K562 (cell line): ENCODE results near the gene PLA2G4C. TPM values are rescaled to one million over a fixed set of nuclear protein-coding genes. Genes with fewer than 3 reads are reported as not detected.

Source experiments
- ARID2 ChIP-seq: fragments of 450-650 bp; IDR thresholded peaks from 2 replicates; pipeline ENCODE4 v1.6.1; 2017; ENCODE audit warnings: antibody characterized with exemption, mild to moderate bottlenecking
- CBX1 ChIP-seq: sonication (generic); IDR thresholded peaks from 2 replicates; pipeline ENCODE4 v1.6.1; 2016; ENCODE audit warnings: antibody characterized with exemption, low read depth, mild to moderate bottlenecking
- CBX3 ChIP-seq, 2 experiments: IDR thresholded peaks; 1 replicate in 1 of 2; 2 replicates in 1 of 2; pipeline ENCODE4 v1.6.1; 2012; ENCODE audit warnings: inconsistent platforms in 2 of 2, low read length in 2 of 2, borderline replicate concordance in 1 of 2, control low read depth in 1 of 2
- CHD1 ChIP-seq: fragments of 200-600 bp; sonication (generic); IDR thresholded peaks from one replicate; pipeline ENCODE4 v1.6.1; 2012; ENCODE audit warnings: mild to moderate bottlenecking, moderate library complexity, low read length, inconsistent platforms
- ETV1 ChIP-seq: fragments of 450-650 bp; conservative IDR thresholded peaks from 2 replicates; pipeline ENCODE4 v1.6.1; 2016; ENCODE audit warnings: missing genetic modification characterization, control low read depth, low read depth, missing compliant biosample characterization
- FOXP4 ChIP-seq: sonication (generic); formaldehyde crosslinking; IDR thresholded peaks from 2 replicates; pipeline ENCODE4 v1.8.0; 2022; ENCODE audit warnings: mild to moderate bottlenecking, missing genetic modification reagents, borderline replicate concordance
- HDAC6 ChIP-seq: IDR thresholded peaks from 2 replicates; pipeline ENCODE4 v1.6.1; 2012; ENCODE audit warnings: low read depth, mild to moderate bottlenecking, control low read depth, inconsistent platforms, low read length, moderate library complexity
- KAT8 ChIP-seq: fragments of 450-650 bp; IDR thresholded peaks from 2 replicates; pipeline ENCODE4 v1.6.1; 2016; ENCODE audit warnings: low read depth, mild to moderate bottlenecking
- KDM1A ChIP-seq, 2 experiments: fragments of 450-650 bp; IDR thresholded peaks; 2 replicates each; pipeline ENCODE4 v1.6.1; 2016; ENCODE audit warnings: mild to moderate bottlenecking in 2 of 2
- KLF16 ChIP-seq: IDR thresholded peaks from 2 replicates; pipeline ENCODE4 v1.6.1; 2016; ENCODE audit warnings: antibody characterized with exemption
- LCOR ChIP-seq: sonication (generic); formaldehyde crosslinking; IDR thresholded peaks from 2 replicates; pipeline ENCODE4 v1.8.0; 2022; ENCODE audit warnings: mild to moderate bottlenecking, missing genetic modification reagents
- MTA2 ChIP-seq: fragments of 450-650 bp; IDR thresholded peaks from 2 replicates; pipeline ENCODE4 v1.6.1; 2016; ENCODE audit warnings: low read depth
- POU5F1 ChIP-seq: fragments of 150-350 bp; IDR thresholded peaks from 2 replicates; pipeline ENCODE4 v1.6.1; 2014; ENCODE audit warnings: borderline replicate concordance, low read length, low read depth, mild to moderate bottlenecking; ENCODE audit not compliant: partially characterized antibody
- PTRF ChIP-seq: fragments of 450-650 bp; IDR thresholded peaks from 2 replicates; pipeline ENCODE4 v1.6.1; 2016; ENCODE audit warnings: mild to moderate bottlenecking, missing genetic modification characterization, missing compliant biosample characterization
- RBBP5 ChIP-seq: fragments of 200-600 bp; sonication (generic); IDR thresholded peaks from 2 replicates; pipeline ENCODE4 v1.6.1; 2012; ENCODE audit warnings: borderline replicate concordance, mild to moderate bottlenecking, low read length, control low read depth, inconsistent platforms; ENCODE audit not compliant: insufficient read depth, poor library complexity, severe bottlenecking
- RBM25 ChIP-seq: fragments of 200-400 bp; formaldehyde crosslinking; IDR thresholded peaks from 2 replicates; pipeline ENCODE4 v1.6.1; 2018; ENCODE audit warnings: low read length, low read depth, moderate library complexity; ENCODE audit not compliant: severe bottlenecking
- SMARCA5 ChIP-seq: fragments of 450-650 bp; IDR thresholded peaks from 2 replicates; pipeline ENCODE4 v1.6.1; 2016
- SRSF7 ChIP-seq: fragments of 200-400 bp; formaldehyde crosslinking; optimal IDR thresholded peaks from 2 replicates; pipeline ENCODE3; 2017; ENCODE audit warnings: mild to moderate bottlenecking, low read depth, low read length
- TCF7L2 ChIP-seq: fragments of 150-350 bp; IDR thresholded peaks from 2 replicates; pipeline ENCODE4 v1.6.1; 2016; ENCODE audit warnings: low read depth, mild to moderate bottlenecking, low read length, moderate library complexity
- TRIM24 ChIP-seq, 2 experiments: fragments of 450-650 bp; IDR thresholded peaks; 2 replicates each; pipeline ENCODE4 v1.6.1; 2016
- USF1 ChIP-seq: sonication (generic); formaldehyde crosslinking; IDR thresholded peaks from 2 replicates; pipeline ENCODE4 v1.9.0; 2022; ENCODE audit warnings: mild to moderate bottlenecking, missing genetic modification reagents
- XRCC3 ChIP-seq: fragments of 450-650 bp; IDR thresholded peaks from 2 replicates; pipeline ENCODE4 v1.6.1; 2017; ENCODE audit warnings: mild to moderate bottlenecking, moderate library complexity
- YBX1 ChIP-seq: fragments of 450-650 bp; IDR thresholded peaks from 2 replicates; pipeline ENCODE4 v1.7.1; 2016; ENCODE audit warnings: mild to moderate bottlenecking
- YY1 ChIP-seq, 3 experiments: IDR thresholded peaks; 2 replicates each; pipeline ENCODE4 v1.6.1; 2011; ENCODE audit warnings: low read length in 2 of 3, mild to moderate bottlenecking in 2 of 3, moderate library complexity in 2 of 3, borderline replicate concordance in 1 of 3, control low read depth in 1 of 3, low read depth in 1 of 3; ENCODE audit not compliant: insufficient read depth in 3 of 3, insufficient replicate concordance in 2 of 3, control insufficient read depth in 1 of 3, insufficient read length in 1 of 3; ENCODE audit errors: extremely low read depth in 1 of 3
- ZC3H8 ChIP-seq: fragments of 450-650 bp; IDR thresholded peaks from 2 replicates; pipeline ENCODE4 v1.6.1; 2017
- ZFP1 ChIP-seq: fragments of 450-650 bp; formaldehyde crosslinking; IDR thresholded peaks from 2 replicates; pipeline ENCODE4 v1.4.0; 2020; ENCODE audit warnings: mild to moderate bottlenecking, mixed read lengths
- ZNF184 ChIP-seq: sonication (generic); formaldehyde crosslinking; IDR thresholded peaks from 2 replicates; pipeline ENCODE4 v1.5.0; 2020; ENCODE audit warnings: missing genetic modification reagents
- ZNF3 ChIP-seq: fragments of 250-450 bp; sonication (Bioruptor Pico); IDR thresholded peaks from 2 replicates; pipeline ENCODE4 v1.5.0; 2021; ENCODE audit warnings: mild to moderate bottlenecking, moderate library complexity
- ZNF589 ChIP-seq: fragments of 200-800 bp; sonication (Bioruptor generic); IDR thresholded peaks from 2 replicates; pipeline ENCODE4 v1.6.1; 2016; ENCODE audit warnings: low read depth, missing genetic modification characterization, missing compliant biosample characterization
- ZNF699 ChIP-seq: fragments of 250-450 bp; sonication (Bioruptor Pico); IDR thresholded peaks from 2 replicates; pipeline ENCODE4 v1.8.0; 2021; ENCODE audit warnings: mild to moderate bottlenecking, moderate library complexity; ENCODE audit not compliant: insufficient replicate concordance
- polyA plus RNA-seq, 8 experiments: library from polyadenylated mRNA; depleted of rRNA in 4 of 8; stranded (reverse) in 5 of 8; unstranded in 3 of 8; fragments of >200 nt; fragmentation: Nextera tagmentation in 2 of 8; fragmentation: Illumina TruSeq in 1 of 8; extraction: Ambion mirVana in 2 of 8; extraction: Trizol in 1 of 8; gene quantifications; 2 replicates each; pipeline versions ENCODE4 v1.2.1 to v1.2.3, GENCODE V29; 2011 to 2014; ENCODE audit warnings: inconsistent platforms in 1 of 8, missing spikeins in 1 of 8
- total RNA-seq, 7 experiments: library from RNA; depleted of rRNA in 6 of 7; stranded (reverse); fragments of >200 nt in 6 of 7; fragmentation: Illumina TruSeq in 2 of 7; extraction: Trizol in 2 of 7; gene quantifications; 2 replicates each; pipeline versions ENCODE4 v1.2.1 to v1.2.3, GENCODE V29; 2011 to 2021; ENCODE audit warnings: low replicate concordance in 1 of 7

Gene PLA2G4C
- total and polyA plus RNA-seq, 9 of the 15 experiments (the other 6 are each of a cell fraction or from before 2014, with no cell fraction given) = 0.27 to 0.35 (median 0.35) TPM; not detected in 6

GRCh38 chr19:48036765-48037164, 73.9 kb downstream of the PLA2G4C start (continued):
- TF ChIP-seq YY1 (IDR thresholded peaks at IDR 0.05; ENCODE audit: borderline replicate concordance in 1 of 3, control insufficient read depth in 1 of 3, extremely low read depth in 1 of 3, insufficient read depth in 3 of 3, insufficient read length in 1 of 3, insufficient replicate concordance in 2 of 3, low read depth in 1 of 3, low read length in 2 of 3) (no peak), XRCC3 (0 out of 2 replicates have a peak, but pooled peaks have one; percentile 38), POU5F1 (no peak), SMARCA5 (no peak), LCOR (no peak), MTA2 (no peak), RBM25 (peak; percentile 78), CBX1 (no peak), ZFP1 (CRISPR knock-in tag) (peak; percentile 91), TRIM24 (IDR thresholded peaks at IDR 0.05) (peak in 1 of 2 experiments; percentile 25; a peak in 1 of 4 replicates), KAT8 (no peak), RBBP5 (no peak), ZC3H8 (no peak), HDAC6 (no peak), CHD1 (no peak), CBX3 (IDR thresholded peaks at IDR 0.05; ENCODE audit: borderline replicate concordance in 1 of 2, low read length in 2 of 2) (peak in 1 of 2 experiments; percentile 85; a peak in 1 of 3 replicates), TCF7L2 (no peak), FOXP4 (no peak), YBX1 (no peak), ZNF699 (CRISPR knock-in tag) (no peak), ETV1 (tag) (no peak), KLF16 (no peak), USF1 (no peak), PTRF (tag) (no peak), SRSF7 (no peak), ARID2 (no peak), ZNF589 (CRISPR knock-in tag) (no peak), KDM1A (IDR thresholded peaks at IDR 0.05) (0 out of 4 replicates have a peak, but pooled peaks of 1 of the 2 experiments have one; percentile 9), ZNF184 (CRISPR knock-in tag) (peak; percentile 97), ZNF3 (CRISPR knock-in tag) (no peak)
